Type B pancreatic cell (in vitro differentiated cells): Measurements from ENCODE around the gene PPP1R3A. TPM values are rescaled to one million over a fixed set of nuclear protein-coding genes. Genes with fewer than 3 reads are reported as not detected.

Source experiments
- DNase-seq: peaks from one replicate; pipeline ENCODE4 v3.0.0; 2021; ENCODE audit warnings: mixed read lengths; ENCODE audit not compliant: unreplicated experiment; ENCODE audit errors: extremely low spot score
- H3K27ac Mint-ChIP-seq: 2 replicates; pipeline ENCODE4 v1.8.0; 2021; ENCODE audit warnings: mild to moderate bottlenecking, mixed read lengths
- H3K27me3 Mint-ChIP-seq: 2 replicates; pipeline ENCODE4 v1.8.0; 2021; ENCODE audit warnings: mixed read lengths
- H3K36me3 Mint-ChIP-seq: 2 replicates; pipeline ENCODE4 v1.8.0; 2021; ENCODE audit warnings: mixed read lengths
- H3K4me1 Mint-ChIP-seq: one replicate; pipeline ENCODE4 v1.8.0; 2021; ENCODE audit warnings: mixed read lengths; ENCODE audit not compliant: unreplicated experiment
- H3K4me3 Mint-ChIP-seq: 2 replicates; pipeline ENCODE4 v1.8.0; 2021; ENCODE audit warnings: mild to moderate bottlenecking, mixed read lengths
- H3K9me3 Mint-ChIP-seq: 2 replicates; pipeline ENCODE4 v1.8.0; 2021; ENCODE audit warnings: mixed read lengths
- total RNA-seq: library from RNA; stranded (reverse); gene quantifications from 2 replicates; pipeline ENCODE4 v1.2.1, GENCODE V29; 2021; ENCODE audit warnings: low replicate concordance
- TF ChIP-seq, protein P1 (sequence below): fragments of 200-600 bp; sonication (generic); conservative IDR thresholded peaks from 2 replicates; pipeline ENCODE4 v1.5.0; 2021; ENCODE audit warnings: antibody characterized with exemption, mild to moderate bottlenecking

The PPP1R3A gene
- total RNA-seq, 1 donor from 2014 or later: not detected

DNA sequence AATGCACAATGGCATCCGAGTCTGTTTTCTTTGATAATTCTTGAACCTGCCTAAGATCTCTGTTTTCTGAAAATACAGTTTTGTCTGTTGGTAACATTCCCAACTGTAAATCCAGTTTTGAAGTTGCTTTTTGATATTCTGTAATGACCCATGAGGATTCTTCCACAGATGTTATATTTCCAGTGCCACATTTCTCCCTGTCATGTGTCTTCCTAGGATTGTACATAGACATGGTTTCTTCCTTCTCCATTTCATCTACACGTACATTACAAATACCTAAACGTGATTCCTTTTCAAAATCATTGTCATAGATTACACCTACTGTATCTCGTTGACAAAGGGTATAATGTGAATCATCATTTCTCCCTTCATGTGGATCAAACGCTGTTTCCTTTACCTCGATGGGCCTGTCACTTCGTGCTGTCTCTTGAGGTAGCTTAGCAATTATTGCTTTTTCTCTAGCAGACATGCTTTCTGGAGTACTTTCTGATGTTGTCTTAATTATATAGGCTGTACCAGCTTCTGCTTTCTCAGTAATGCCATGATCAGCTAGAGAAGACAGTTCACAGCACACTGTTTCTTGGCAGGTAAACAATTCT lies 40.3 kb downstream of the PPP1R3A start:
- Mint-ChIP-seq H3K36me3 (no peaks in the 10 kb centered on the region), H3K4me1 (peaks cover 4% of the 10 kb centered on the region), H3K4me3 (no peak overlapping the region), H3K9me3 (no peaks in the 10 kb centered on the region), H3K27me3 (no peaks in the 10 kb centered on the region), H3K27ac (no peak overlapping the region)
- TF ChIP-seq, protein P1, sequence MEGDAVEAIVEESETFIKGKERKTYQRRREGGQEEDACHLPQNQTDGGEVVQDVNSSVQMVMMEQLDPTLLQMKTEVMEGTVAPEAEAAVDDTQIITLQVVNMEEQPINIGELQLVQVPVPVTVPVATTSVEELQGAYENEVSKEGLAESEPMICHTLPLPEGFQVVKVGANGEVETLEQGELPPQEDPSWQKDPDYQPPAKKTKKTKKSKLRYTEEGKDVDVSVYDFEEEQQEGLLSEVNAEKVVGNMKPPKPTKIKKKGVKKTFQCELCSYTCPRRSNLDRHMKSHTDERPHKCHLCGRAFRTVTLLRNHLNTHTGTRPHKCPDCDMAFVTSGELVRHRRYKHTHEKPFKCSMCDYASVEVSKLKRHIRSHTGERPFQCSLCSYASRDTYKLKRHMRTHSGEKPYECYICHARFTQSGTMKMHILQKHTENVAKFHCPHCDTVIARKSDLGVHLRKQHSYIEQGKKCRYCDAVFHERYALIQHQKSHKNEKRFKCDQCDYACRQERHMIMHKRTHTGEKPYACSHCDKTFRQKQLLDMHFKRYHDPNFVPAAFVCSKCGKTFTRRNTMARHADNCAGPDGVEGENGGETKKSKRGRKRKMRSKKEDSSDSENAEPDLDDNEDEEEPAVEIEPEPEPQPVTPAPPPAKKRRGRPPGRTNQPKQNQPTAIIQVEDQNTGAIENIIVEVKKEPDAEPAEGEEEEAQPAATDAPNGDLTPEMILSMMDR: no peak
- DNase-seq: no peak

- Mint-ChIP-seq H3K27me3 (peaks cover 3% of the 10 kb centered on the region), H3K4me3 (no peak overlapping the region), H3K9me3 (peaks cover 7% of the 10 kb centered on the region), H3K4me1 (peaks cover 4% of the 10 kb centered on the region), H3K27ac (no peak overlapping the region), H3K36me3 (no peaks in the 10 kb centered on the region)
- DNase-seq: no peak
- TF ChIP-seq, protein P1: no peak
Observed at GRCh38 chr7:113875224-113875623, 43.6 kb downstream of the PPP1R3A start.

- TF ChIP-seq, protein P1: no peak
- Mint-ChIP-seq H3K4me1 (no peaks in the 10 kb centered on the region), H3K36me3 (no peaks in the 10 kb centered on the region), H3K9me3 (peaks cover 7% of the 10 kb centered on the region), H3K4me3 (no peak overlapping the region), H3K27me3 (peaks cover 6% of the 10 kb centered on the region), H3K27ac (no peak overlapping the region)
- no peak for DNase-seq
Observed at GRCh38 chr7:113873554-113874151, 45.2 kb downstream of the PPP1R3A start.

DNA sequence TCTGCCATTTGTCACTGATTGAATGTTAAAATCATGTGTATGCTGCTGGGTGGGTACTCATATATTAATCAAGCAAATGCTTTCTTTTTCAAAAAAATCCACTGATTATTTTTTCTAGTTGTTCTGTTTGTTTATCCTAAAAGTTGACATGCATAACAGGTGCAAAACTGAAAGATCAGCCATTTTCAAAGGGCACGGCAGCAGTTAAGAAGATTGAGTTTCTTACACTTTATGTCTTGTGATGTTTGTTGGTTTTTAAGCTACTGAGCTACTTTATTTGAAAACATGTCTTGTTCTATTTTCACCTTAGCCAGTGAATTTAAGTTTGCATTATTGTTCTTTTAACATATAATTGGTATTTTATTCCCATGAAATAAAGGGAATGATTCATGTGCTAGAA lies 45.8 kb downstream of the PPP1R3A start:
- H3K36me3 Mint-ChIP-seq: no peaks in the 10 kb centered on the region
- H3K27me3 Mint-ChIP-seq: peaks cover 6% of the 10 kb centered on the region
- no peak overlapping the region for H3K4me3 Mint-ChIP-seq
- H3K27ac Mint-ChIP-seq: no peak overlapping the region
- TF ChIP-seq, protein P1: no peak
- no peak for DNase-seq
- H3K4me1 Mint-ChIP-seq: no peaks in the 10 kb centered on the region
- peaks cover 7% of the 10 kb centered on the region for H3K9me3 Mint-ChIP-seq

- Mint-ChIP-seq H3K4me1 (no peaks in the 10 kb centered on the region), H3K27me3 (peaks cover 10% of the 10 kb centered on the region)
- DNase-seq: no peak
Observed at GRCh38 chr7:113867325-113867724, 51.5 kb downstream of the PPP1R3A start.

More at GRCh38 chr7:113867325-113867724, 51.5 kb downstream of the PPP1R3A start:
- H3K27ac Mint-ChIP-seq: no peak overlapping the region
- TF ChIP-seq, protein P1: no peak
- H3K9me3 Mint-ChIP-seq: peaks cover 12% of the 10 kb centered on the region
- no peaks in the 10 kb centered on the region for H3K36me3 Mint-ChIP-seq
- H3K4me3 Mint-ChIP-seq: no peak overlapping the region
